CD4-positive, alpha-beta T cell treated with Interleukin-12 subunit alpha and Interleukin-12 subunit beta, for 1 hour (primary cell): ENCODE data around the gene PAXX.

ENCODE experiments used
- DNase-seq: peaks from one replicate; pipeline ENCODE4 v3.0.0-alpha.2; 2020

The PAXX gene, protein sequence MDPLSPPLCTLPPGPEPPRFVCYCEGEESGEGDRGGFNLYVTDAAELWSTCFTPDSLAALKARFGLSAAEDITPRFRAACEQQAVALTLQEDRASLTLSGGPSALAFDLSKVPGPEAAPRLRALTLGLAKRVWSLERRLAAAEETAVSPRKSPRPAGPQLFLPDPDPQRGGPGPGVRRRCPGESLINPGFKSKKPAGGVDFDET

DNA sequence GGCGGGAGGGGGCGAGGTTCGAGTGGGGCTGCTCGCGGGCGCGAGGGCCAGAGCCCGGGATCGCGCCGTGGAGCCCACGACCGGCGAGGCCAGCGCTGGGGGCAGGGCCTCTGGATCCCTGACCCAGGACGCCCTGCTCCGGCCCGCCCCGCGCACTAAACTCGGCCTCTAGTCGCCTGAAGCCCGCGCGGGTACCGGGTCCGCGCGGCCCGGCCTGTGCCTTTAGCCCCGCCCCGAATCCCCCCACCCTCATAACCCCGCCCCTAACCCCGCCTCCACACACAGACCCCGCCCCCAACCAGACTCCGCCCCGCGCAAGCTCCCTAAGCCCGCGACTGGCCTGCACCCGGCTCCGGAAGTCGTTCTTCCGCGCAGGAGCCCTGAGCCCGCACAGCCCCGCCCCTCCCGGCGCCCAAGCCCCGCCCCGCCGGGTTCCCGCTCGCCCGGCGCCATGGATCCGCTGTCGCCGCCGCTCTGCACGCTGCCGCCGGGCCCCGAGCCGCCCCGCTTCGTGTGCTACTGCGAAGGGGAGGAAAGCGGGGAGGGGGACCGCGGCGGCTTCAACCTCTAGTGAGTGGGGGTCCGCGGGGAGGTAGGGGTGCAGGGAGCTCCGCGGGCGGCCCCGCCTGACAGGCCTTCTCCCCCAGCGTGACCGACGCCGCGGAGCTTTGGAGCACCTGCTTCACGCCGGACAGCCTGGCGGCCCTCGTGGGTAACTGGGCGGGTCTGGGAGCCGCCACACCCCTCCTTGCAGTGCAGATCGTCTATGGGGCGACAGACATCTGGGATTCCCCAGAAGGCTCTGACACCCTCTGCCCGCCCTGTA, at the start of gene PAXX:
PAXX (plus strand) TSS at position 430 of the 826 bp plus-strand sequence; CDS start at position 452, 22 bp downstream.
- DNase-seq, result peak; percentile 95

DNA sequence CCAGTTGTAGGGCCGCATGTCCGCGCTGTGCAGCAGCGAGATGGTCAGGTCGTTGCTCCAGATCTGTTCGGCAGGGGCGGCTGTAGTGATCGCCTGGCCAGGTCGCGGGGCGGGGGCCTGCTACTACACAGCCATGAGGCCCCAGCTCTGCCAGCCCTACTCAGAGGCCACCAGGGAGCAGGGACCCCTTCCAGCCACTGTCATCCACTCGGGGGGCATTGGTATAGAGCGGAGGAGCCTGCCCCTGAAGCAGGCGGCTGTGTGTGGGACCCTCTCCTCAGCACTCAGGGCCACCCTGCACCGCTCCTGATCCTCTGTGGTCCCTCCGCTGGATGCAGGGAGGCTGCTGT, 49.4 kb upstream of the PAXX start:
- no peak for DNase-seq

DNA sequence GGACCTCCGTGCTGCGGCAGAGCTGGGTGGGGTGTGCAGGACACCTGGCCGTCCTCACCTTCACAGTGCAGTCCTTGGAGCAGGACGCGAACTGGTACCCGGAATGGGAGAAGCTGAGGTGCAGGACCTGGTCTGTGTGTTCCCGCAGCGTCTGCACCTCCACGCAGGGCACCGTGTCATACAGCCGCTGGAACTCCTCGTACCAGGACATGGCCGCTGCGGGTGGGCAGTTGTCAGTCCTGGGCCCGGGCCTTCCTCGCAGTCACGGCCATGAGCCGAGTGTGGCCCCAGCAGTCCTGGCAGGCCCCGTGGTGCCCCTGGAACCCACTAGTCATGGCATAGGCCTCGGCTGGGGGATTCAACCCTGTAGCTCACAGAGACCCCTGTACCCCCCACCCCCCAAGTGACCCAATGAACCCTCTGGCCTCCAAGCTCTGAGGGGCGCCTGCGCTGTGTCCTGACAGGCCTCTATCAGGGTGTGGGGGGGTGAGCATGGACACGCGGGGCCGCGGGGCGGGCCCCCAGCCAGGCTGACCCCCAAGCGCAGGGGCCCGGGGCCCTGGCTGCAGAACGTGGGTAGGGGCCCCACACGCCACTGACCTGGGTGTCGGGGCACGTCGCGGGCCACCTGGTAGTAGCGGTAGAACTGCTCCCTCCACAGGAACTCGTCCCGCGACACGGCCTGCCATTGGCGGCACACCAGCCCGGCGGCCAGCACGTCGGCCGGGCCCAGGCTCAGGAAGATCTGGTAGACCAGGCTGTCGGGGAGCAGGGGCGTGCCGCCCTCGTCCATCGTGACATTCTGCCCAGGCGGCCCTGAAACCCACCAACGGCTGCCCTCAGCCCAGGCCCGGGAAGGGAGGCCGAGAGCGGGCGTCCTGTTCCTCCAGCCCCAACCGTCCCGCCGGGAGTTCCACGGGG, 48.7 kb upstream of the PAXX start:
- DNase-seq, result peak; percentile 17

DNA sequence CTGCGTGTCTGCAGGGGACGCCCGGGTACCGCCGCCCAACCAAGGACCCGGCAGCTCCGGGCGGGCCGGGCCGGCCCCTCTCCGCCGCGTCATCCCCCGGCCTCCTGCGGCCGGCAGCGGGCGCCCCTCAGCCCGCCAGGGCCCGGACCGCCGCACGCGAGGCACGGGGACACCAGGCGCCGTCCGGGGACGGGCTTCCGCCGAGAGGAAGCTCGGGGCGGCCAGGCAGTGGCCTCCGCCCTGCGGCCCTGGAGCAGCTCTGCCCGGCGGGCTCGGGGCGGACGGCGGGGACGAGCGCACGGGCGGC, 48.1 kb upstream of the PAXX start:
- no peak for DNase-seq

DNA sequence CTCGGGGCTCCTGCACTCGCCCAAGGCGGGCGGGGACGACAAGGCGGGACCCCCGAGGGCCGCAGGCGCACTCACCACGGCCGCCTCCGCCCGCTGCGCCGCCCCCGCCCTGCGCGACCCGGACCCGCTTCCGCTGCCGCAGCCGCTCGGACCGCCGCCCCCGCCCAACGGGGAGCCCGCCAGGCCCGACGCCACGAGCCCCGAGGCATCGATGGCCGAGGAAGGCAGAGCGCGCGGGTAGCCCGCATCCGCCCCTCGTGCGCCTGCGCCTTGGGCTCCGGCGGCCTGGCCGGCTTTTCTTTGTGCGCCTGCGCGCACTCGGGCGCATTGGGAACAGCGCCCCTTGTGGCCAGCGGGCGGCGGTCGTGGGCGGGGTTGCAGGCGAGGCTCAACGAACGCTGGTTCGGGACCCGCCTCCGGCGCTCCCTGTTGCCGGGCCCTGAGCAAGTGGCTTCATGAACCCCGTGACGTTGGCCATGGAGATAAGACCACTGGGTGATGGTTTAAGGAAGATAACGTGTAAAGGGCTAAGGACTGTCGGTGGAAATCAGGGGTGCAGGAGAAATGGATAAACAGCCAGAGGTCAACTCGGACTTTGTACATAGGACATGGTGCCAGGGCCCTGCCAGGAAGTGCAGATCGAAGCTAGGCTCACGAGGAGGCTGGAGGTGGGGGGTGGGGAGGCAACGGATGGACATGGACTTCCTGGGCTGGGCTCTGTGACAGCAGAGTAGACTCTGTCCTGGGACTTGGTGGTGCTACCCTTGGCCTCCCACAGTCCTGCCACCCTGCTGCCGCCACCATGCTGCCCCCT, 47.5 kb upstream of the PAXX start, which contains the start of the genes C8G and FBXW5:
C8G (plus strand) TSS at position 725 of the 814 bp plus-strand sequence; CDS start at position 803, 78 bp downstream.
FBXW5 (minus strand) TSS at position 220 of the 814 bp plus-strand sequence. CDS start 655 bp downstream, outside the sequence.
- DNase-seq, result peak; percentile 95

DNA sequence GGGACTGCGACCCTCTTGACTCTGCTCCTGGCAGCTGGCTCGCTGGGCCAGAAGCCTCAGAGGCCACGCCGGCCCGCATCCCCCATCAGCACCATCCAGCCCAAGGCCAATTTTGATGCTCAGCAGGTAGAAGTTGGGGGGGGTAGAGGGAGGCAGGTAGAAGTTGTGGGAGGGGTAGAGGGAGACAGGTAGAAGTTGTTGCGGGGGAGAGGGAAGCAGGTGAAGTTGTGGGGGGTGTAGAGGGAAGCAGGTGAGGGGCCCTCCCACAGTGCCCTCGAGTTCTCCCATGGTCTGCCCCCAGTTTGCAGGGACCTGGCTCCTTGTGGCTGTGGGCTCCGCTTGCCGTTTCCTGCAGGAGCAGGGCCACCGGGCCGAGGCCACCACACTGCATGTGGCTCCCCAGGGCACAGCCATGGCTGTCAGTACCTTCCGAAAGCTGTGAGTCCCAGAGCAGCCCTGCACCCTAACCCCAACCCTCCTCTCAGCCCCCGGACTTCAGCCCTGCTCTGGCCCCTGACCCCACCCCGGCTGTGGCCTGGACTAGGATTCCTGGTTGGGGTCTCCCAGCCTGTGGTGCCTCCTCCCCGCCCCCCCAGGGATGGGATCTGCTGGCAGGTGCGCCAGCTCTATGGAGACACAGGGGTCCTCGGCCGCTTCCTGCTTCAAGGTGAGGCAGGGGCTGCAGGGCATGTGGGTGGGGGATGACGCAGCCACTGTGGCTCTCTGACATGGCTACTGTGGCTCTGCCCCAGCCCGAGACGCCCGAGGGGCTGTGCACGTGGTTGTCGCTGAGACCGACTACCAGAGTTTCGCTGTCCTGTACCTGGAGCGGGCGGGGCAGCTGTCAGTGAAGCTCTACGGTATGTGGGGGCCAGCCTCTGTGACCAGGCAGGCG, 46.6 kb upstream of the PAXX start:
- no peak for DNase-seq

DNA sequence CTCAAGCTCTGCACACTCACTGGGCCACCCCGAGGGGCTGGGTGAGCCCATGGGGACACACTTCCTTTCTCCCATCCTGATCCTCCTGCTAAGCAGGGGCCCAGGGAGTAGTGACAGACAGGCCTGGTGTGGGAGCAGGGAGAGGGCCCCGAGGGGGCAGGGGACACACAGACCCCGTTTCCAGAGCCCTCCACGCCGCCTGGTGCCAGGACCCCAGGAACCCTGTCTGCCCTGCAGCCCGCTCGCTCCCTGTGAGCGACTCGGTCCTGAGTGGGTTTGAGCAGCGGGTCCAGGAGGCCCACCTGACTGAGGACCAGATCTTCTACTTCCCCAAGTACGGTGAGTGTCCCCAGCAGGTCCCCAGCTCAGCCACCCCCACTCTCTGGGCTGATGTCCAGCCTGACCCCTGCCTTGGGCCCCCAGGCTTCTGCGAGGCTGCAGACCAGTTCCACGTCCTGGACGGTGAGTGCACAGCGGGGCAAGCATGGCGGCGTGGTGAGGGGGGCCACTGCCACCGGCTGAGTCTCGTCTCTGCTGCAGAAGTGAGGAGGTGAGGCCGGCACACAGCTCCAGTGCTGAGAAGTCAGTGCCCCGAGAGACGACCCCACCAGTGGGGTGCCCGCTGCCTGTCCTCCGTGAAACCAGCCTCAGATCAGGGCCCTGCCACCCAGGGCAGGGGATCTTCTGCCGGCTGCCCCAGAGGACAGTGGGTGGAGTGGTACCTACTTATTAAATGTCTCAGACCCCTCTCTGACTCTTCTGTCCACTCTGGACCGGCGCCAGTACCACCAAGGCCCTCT, 45.8 kb upstream of the PAXX start:
- no peak for DNase-seq

DNA sequence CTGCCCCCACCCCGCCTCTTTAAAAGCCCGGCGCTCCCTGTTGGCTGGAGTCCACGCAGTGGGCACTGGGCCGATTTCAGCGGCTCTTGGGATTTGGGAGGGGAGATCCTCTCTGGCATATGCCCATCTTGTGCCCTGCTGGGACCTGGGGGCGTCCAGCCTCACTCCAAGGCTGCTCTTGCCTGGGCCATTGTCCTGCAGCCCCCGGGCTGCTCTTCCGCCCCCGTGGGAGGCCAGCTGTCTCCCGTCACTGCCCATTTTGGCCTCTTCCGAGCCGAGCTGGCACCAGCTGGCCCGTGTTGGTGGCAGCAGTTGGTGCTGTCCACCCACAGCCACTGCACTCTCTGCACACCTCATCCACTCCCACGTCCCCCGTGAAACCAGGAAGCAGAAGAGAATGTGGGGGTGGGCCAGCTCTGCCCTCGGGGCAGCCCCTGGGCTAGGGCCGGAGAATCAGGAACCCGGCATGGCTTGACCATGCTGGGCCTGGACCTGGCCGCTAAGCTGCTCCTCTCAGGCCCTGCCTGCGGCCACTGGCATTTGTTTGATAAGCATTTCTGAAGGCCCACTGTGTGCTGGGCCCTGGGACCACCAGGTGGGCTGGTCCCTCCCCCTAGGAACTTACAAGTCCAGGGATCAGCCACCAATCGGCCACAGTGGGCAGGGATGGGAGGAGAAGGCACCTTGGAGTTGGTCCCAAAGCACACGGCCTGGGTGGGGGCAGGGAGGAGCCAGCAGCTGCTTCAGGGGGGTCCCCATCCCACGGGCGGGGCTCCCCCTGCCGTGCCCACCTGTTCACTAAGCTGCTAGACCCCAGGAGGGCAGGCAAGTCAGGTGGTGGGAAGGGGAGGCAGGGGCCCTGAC, 45.0 kb upstream of the PAXX start:
- DNase-seq, result no peak

DNA sequence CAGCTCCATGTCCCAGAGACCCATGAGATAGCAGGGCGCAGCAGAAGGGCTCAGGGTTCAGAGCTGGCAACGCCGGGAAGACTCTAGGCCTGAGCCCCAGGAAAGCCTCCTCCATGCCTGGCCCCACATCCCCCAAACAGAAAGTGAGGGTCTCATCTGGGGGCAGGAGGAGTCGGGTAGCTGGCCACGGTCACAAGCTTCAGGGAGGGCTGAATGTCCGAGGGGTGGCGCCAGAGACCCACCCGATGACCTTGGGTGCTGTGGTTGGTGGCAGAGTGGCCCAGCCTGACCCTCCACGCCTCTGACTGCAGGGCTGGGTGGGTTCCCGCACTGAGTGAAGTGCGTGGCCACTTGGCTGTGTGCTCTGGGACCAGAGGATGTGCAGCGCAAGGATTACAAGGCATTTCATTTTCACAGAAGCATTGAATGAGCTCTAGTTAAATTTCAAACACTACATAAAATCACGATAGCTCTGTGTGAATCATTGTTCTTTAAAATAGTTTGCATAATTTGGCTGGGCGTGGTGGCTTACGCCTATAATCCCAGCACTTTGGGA, 44.2 kb upstream of the PAXX start:
- peak; percentile 31 for DNase-seq

DNA sequence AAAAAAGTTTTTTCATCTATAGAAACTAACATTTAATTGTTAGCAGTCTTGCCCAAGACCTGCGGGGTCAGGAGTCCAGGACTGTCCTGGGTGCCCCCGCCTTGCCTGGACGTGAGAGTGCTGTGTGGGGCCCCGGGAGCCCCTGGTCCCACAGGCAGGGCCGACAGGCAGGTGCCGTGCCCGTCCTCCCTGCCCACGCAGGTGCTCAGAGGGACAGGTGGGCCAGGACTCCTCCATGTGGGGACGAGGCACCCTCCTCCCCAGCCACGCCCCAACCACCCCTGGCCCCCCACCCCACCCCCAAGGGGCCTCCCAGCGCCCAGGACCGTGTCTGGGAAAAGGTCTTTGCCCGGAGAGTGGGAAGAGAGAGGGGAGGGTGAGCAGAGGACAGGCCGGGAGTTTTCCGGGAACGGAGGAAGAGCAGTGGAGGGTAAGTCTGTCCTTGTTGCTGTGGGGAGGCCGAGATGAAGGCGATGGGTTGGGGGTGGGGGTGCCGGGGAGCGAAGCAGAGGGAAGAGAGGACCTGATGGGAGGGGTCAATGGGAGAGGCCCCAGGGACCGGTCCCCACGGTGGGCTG, 42.9 kb upstream of the PAXX start:
- DNase-seq, result no peak

DNA sequence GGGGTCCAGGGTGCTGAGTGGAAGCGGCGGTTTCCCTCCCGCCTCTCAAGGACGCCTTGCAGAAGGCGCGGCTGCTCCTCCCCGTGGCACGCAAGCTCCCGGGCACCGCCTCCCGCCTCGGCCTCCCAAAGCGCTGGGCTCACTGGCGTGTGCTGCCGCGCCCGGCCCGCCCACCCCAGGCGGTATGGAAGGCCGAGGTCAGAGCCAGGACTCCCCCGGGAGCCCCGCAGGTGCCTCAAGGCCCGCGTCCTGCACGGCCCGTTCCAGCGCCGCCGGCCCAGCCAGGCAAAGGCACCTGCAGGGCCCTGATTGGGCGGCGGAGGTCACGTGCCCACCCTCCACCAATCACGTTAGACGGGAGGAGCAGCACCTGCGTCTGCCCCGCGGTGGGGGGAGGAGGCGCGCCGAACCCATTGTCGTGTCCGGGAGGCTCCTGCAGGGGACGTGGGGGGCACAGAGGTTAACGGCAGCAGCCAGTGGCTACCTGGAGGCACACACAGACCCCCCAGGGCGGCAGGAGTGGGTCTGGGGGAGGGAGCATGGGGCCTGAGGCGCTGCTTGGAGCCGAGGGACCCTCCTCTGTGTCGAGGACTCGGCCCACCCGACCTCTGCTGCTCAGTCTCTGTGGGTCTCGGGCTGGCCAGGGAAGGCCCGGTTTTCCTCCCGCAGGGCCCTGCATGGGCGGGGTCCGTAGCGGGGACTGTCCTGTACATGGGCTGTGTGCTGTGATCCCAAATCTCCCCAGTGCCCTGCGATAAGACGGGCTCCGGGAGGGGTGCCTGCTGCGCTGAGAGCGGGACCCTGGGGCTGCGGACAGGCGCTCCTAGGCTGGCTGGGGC, 42.2 kb upstream of the PAXX start:
- peak; percentile 96 for DNase-seq

DNA sequence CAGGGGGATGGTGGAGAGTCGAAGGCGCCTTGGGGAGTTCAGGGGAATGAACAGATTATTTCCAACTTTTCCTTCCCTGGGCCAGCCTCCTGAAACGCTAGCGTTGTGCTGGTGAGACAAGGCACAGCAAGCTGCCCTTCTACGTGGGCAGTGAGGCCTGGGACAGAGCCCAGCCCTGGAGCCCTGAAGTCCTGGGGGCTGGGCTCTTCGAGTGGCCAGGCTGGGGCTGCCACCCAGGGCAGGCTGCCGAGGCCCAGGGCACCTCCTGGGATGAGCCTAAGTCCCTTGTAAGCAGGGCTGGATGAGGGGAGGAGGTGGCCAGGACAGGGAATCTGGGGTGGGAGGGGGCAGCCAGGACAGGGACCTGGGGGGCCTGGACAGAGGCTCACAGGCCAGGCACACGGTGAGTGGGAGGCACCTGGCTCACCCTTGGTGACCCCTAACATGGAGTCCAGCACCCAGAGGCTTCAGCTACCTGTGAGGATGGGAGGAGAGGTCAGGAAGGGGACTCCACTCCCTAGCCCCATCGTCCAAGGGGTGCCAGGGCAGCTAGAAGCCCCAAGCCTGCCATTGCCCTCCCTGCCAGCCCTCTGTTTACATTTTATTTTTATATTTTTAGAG, 41.5 kb upstream of the PAXX start:
- no peak for DNase-seq

DNA sequence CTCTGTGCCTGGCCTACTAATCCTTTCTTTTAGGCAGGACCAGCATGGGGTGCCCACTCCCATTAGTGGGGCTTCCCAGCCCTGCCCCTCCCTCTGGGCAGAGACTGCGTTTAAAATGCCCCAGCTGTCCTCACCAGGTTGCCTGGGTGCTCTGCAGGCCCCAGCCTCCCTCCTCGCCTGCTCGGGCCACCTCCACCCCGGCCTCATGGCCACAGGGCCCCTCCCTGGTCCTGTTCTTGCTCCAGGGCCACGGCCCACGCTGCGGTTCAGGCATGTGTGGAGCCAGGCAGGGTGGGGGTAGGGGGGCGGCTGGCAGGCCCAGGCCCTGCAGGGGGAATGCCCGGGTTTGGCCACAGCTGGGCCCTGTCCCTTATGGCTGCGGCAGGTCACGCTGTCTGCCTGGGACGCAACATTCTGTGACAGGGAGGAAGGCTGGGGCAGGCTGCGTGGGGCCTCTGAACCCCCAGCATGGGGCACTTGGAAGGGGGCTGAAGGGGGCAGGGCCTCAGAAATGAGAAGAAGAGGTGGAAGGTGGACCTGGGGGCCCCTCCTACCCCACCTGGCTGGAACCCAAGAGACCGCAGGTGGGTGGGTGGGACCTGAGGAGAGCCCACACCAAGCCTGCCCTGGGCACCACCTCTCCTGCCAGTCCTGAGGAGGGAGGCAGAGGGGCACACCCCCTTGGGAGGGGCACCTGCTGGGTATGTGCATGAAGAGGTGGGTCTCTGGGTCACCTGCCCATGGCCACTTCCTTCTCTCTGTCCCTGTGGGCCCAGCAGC, 40.5 kb upstream of the PAXX start, which contains the start of gene LCN12:
LCN12 (plus strand) TSS at position 733 of the 780 bp plus-strand sequence. CDS start 55 bp downstream, outside the sequence.
- no peak for DNase-seq

DNA sequence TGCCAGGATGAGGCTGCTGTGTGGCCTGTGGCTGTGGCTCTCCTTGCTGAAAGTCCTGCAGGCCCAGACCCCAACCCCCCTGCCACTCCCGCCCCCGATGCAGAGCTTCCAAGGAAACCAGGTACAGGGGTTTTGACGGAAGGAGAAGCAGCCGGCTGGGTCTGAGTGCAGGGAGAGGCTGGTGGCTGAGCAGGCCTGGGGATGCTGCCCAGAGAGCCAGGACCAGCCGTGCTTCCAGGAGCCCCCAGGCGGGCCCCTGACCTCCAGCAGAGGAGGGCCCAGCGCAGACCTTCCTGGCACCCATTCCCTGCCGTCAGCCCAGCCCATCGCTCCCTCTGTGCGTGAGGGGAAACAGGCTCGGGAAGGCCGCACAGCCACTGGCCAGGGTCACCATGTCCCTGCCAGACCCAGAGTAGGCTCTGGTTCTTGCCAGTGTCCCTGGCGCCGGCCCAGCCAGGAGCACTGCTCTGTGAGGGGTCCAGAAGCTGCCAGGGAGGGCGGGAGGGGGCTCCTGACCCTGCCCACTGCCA, 39.8 kb upstream of the PAXX start:
- DNase-seq, result no peak

DNA sequence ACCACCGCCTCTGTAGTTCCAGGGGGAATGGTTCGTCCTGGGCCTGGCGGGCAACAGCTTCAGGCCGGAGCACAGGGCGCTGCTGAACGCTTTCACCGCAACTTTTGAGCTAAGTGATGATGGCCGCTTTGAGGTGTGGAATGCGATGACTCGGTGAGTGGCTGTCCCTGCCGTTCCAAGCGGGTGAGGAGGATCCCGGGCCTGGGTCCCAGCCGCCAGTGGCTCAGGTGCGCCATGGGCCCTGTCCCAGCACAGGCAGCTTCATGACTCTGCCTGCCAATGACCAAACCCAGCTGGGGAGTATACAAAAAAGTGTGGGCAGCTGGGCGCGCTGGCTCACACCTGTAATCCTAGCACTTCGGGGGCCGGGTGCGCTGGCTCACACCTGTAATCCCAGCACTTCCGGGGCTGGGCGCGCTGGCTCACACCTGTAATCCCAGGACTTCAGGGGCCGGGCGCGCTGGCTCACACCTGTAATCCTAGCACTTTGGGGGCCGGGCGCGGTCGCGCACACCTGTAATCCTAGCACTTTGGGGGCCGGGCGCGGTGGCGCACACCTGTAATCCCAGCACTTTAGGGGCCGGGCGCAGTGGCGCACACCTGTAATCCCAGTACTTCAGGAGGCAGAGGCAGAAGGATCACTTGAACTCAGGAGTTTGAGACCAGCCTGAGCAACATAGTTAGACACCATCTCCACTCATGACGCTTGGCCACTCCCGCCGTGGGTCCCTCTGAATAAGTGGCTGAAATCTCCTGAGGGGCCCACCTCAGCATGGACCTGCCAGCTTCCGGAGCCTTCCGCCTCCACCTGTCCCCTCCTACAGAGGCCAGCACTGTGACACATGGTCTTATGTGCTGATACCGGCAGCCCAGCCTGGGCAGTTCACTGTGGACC, 39.1 kb upstream of the PAXX start:
- DNase-seq, result no peak
